Measurements from ENCODE around the gene INAFM1.

DNA sequence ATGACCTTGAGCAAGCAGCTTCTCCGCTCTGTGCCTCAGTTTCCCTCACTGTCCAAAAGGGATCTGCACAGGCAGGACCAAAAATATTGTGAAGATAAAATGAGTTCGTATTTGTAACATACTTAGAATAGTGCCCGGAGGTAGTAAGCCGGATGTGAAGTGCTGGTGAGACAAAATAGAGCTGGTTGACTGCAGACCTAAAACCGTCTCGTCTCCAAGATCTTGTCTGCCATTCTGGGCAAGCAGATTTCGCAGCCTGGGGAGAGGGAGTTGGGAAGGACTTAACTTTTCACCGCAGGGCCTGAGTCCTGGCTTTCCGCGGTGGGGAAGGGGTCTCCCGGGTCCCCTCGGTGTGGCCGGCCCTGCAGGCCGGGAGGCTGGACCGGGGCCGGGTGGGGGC lies 35.5 kb upstream of the INAFM1 start:
- TF ChIP-seq, protein P1, sequence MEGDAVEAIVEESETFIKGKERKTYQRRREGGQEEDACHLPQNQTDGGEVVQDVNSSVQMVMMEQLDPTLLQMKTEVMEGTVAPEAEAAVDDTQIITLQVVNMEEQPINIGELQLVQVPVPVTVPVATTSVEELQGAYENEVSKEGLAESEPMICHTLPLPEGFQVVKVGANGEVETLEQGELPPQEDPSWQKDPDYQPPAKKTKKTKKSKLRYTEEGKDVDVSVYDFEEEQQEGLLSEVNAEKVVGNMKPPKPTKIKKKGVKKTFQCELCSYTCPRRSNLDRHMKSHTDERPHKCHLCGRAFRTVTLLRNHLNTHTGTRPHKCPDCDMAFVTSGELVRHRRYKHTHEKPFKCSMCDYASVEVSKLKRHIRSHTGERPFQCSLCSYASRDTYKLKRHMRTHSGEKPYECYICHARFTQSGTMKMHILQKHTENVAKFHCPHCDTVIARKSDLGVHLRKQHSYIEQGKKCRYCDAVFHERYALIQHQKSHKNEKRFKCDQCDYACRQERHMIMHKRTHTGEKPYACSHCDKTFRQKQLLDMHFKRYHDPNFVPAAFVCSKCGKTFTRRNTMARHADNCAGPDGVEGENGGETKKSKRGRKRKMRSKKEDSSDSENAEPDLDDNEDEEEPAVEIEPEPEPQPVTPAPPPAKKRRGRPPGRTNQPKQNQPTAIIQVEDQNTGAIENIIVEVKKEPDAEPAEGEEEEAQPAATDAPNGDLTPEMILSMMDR (IDR thresholded peaks at IDR 0.05) = no peak
- TF ChIP-seq POLR2A (IDR thresholded peaks at IDR 0.05) = no peak

All from lower leg skin (tissue), 3 donors.